Inflammatory macrophage treated with lipopolysaccharide for 1 hour (primary cell): ENCODE measurements around the gene TBC1D23.

Experiments
- DNase-seq, 2 donors: peaks; one replicate each; pipeline ENCODE4 v3.0.0-alpha.2; 2020 to 2022

Gene TBC1D23

GRCh38 chr3:100354850-100355249, 94.1 kb downstream of the TBC1D23 start:
- DNase-seq, result no peak

- DNase-seq, result no peak
Measured at GRCh38 chr3:100358413-100358812, 97.6 kb downstream of the TBC1D23 start.

GRCh38 chr3:100359035-100359434, 98.2 kb downstream of the TBC1D23 start:
- no peak for DNase-seq

- DNase-seq, result no peak
Measured at GRCh38 chr3:100360757-100361496, 100.1 kb downstream of the TBC1D23 start.

- no peak for DNase-seq
Measured at GRCh38 chr3:100361897-100362296, 101.1 kb downstream of the TBC1D23 start.

- DNase-seq, result no peak
Measured at GRCh38 chr3:100364421-100364820, 103.6 kb downstream of the TBC1D23 start.

GRCh38 chr3:100366424-100366823, 105.6 kb downstream of the TBC1D23 start:
- no peak for DNase-seq

- no peak for DNase-seq
Measured at GRCh38 chr3:100368441-100368840, 107.6 kb downstream of the TBC1D23 start.

- DNase-seq, result peak; percentile 17 to 22
Measured at GRCh38 chr3:100370756-100371155, 110.0 kb downstream of the TBC1D23 start.

GRCh38 chr3:100374521-100374920, 113.7 kb downstream of the TBC1D23 start:
- no peak for DNase-seq
